Measurements from ENCODE around the gene SCGB3A1.

GRCh38 chr5:180568914-180569313, 22.4 kb downstream of the SCGB3A1 start:
- TF ChIP-seq, protein P1, sequence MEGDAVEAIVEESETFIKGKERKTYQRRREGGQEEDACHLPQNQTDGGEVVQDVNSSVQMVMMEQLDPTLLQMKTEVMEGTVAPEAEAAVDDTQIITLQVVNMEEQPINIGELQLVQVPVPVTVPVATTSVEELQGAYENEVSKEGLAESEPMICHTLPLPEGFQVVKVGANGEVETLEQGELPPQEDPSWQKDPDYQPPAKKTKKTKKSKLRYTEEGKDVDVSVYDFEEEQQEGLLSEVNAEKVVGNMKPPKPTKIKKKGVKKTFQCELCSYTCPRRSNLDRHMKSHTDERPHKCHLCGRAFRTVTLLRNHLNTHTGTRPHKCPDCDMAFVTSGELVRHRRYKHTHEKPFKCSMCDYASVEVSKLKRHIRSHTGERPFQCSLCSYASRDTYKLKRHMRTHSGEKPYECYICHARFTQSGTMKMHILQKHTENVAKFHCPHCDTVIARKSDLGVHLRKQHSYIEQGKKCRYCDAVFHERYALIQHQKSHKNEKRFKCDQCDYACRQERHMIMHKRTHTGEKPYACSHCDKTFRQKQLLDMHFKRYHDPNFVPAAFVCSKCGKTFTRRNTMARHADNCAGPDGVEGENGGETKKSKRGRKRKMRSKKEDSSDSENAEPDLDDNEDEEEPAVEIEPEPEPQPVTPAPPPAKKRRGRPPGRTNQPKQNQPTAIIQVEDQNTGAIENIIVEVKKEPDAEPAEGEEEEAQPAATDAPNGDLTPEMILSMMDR (IDR thresholded peaks at IDR 0.05), result no peak
- no peak for TF ChIP-seq POLR2AphosphoS5 (IDR thresholded peaks at IDR 0.05)
- TF ChIP-seq POLR2A (IDR thresholded peaks at IDR 0.05), result no peak

Data from prostate gland (tissue), 2 donors.